Peyer's patch (tissue), 4 donors: ENCODE results near the gene PRX. TPM values are rescaled to one million over a fixed set of nuclear protein-coding genes. Genes with fewer than 3 reads are reported as not detected.
"Not testable (repeated sequence)": the region's sequence is repeated elsewhere in the genome, so short reads cannot be mapped to it uniquely, and the experiment has no call there.

Source experiments
- DNase-seq, 3 donors: peaks; one replicate each; pipeline ENCODE4 v3.0.0-alpha.2; 2017 to 2019
- H3K27ac ChIP-seq, 4 donors: fragments of 200-600 bp; sonication (generic); one replicate each; pipeline ENCODE4 v1.5.1; 2016 to 2019
- H3K27me3 ChIP-seq, 2 donors: fragments of 200-600 bp; sonication (generic); one replicate each; pipeline ENCODE4 v1.5.1; 2019
- H3K36me3 ChIP-seq, 3 donors: fragments of 200-600 bp; sonication (generic); one replicate each; pipeline ENCODE4 v1.5.1; 2016 to 2019
- H3K4me1 ChIP-seq, 4 donors: fragments of 200-600 bp; sonication (generic); one replicate each; pipeline ENCODE4 v1.5.1; 2016 to 2019
- H3K4me3 ChIP-seq, 4 donors: fragments of 200-600 bp; sonication (generic); 1 replicate in 3 of 4; 2 replicates in 1 of 4; pipeline ENCODE4 v1.5.1; 2016 to 2019; ENCODE audit warnings: mild to moderate bottlenecking in 1 of 4
- H3K9me3 ChIP-seq, 4 donors: fragments of 200-600 bp; sonication (generic); one replicate each; pipeline ENCODE4 v1.5.1; 2016 to 2019; ENCODE audit warnings: mild to moderate bottlenecking in 1 of 4
- POLR2A ChIP-seq, 2 donors: fragments of 450-650 bp; IDR thresholded peaks; one replicate each; pipeline ENCODE4 v1.5.1; 2017; ENCODE audit warnings: antibody characterized with exemption in 2 of 2, mild to moderate bottlenecking in 2 of 2, moderate library complexity in 2 of 2
- total RNA-seq, 4 donors: library from RNA; depleted of rRNA; stranded (reverse); fragments of >200 nt; gene quantifications; one replicate each; pipeline ENCODE4 v1.1.0, GENCODE V29; 2016
- TF ChIP-seq, protein P1 (sequence below), 6 experiments: fragments of 450-650 bp in 4 of 6; fragments of 200-600 bp in 2 of 6; sonication (generic) in 1 of 6; IDR thresholded peaks; one replicate each; pipeline ENCODE4 v1.5.1; 2017 to 2019; ENCODE audit warnings: antibody characterized with exemption in 6 of 6, mild to moderate bottlenecking in 3 of 6, moderate library complexity in 1 of 6

Gene PRX
- total RNA-seq, 4 donors from 2014 or later = 1.4 to 7.4 (median 3.0) TPM

DNA sequence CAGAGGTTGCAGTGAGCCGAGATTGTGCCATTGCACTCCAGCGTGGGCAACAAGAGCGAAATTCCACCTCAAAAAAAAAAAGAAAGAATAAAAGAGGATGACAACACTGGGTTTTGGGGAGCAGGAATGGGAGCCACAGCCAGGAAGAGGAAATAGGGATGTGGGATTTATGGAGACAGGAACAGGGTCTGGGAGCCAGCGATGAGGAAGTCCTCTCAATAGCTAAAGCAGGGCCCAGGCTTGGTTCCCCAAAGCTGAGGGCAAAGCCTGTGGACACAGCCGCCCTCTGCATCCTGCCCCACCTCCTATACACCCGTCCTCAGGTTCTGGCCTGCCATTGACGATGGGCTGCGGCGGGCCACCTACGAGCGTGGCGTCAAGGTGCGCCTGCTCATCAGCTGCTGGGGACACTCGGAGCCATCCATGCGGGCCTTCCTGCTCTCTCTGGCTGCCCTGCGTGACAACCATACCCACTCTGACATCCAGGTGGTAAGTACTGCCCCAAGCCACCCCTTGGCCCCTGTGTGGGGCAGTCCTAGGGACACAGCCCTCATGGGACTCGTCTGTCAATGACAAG, 36.8 kb downstream of the PRX start:
- H3K36me3 ChIP-seq = peaks cover 0 to 66% (median 0%) of the 10 kb centered on the region in 3 donors

DNA sequence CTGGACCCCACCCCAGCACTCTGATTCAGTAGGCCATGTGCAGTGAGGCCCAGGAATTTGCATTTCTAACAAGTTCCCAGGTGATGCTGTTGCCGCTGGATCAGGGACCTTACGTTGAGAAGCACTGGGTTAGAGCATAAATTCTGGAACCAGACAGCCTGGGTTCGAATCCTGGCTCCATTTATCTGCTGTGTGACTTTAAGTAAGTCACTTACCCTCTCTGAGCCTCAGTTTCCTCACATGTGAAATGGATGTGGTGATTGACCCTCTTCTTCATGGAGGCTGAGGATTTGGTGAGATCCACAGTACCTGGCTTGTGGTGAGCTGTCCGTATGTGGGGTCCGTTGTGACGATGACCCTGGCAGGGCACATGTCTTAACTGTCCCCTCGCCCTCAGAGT, 39.1 kb downstream of the PRX start:
- Histone ChIP-seq H3K4me3 (no peak overlapping the region), H3K27me3 (no peaks in the 10 kb centered on the region), H3K9me3 (no peaks in the 10 kb centered on the region), H3K27ac (no peak overlapping the region), H3K4me1 (no peaks in the 10 kb centered on the region), H3K36me3 (peaks cover 0 to 69% (median 0%) of the 10 kb centered on the region in 3 donors)
- DNase-seq = no peak
- TF ChIP-seq, protein P1, sequence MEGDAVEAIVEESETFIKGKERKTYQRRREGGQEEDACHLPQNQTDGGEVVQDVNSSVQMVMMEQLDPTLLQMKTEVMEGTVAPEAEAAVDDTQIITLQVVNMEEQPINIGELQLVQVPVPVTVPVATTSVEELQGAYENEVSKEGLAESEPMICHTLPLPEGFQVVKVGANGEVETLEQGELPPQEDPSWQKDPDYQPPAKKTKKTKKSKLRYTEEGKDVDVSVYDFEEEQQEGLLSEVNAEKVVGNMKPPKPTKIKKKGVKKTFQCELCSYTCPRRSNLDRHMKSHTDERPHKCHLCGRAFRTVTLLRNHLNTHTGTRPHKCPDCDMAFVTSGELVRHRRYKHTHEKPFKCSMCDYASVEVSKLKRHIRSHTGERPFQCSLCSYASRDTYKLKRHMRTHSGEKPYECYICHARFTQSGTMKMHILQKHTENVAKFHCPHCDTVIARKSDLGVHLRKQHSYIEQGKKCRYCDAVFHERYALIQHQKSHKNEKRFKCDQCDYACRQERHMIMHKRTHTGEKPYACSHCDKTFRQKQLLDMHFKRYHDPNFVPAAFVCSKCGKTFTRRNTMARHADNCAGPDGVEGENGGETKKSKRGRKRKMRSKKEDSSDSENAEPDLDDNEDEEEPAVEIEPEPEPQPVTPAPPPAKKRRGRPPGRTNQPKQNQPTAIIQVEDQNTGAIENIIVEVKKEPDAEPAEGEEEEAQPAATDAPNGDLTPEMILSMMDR (IDR thresholded peaks at IDR 0.05) = no peak
- no peak for TF ChIP-seq POLR2A (IDR thresholded peaks at IDR 0.05)

More for the DNA sequence above, 36.8 kb downstream of the PRX start:
- Histone ChIP-seq H3K9me3 (no peaks in the 10 kb centered on the region), H3K4me1 (no peaks in the 10 kb centered on the region), H3K27me3 (no peaks in the 10 kb centered on the region), H3K4me3 (no peak overlapping the region), H3K27ac (no peak overlapping the region)
- no peak for DNase-seq
- TF ChIP-seq, protein P1 (IDR thresholded peaks at IDR 0.05) = no peak
- no peak for TF ChIP-seq POLR2A (IDR thresholded peaks at IDR 0.05)

DNA sequence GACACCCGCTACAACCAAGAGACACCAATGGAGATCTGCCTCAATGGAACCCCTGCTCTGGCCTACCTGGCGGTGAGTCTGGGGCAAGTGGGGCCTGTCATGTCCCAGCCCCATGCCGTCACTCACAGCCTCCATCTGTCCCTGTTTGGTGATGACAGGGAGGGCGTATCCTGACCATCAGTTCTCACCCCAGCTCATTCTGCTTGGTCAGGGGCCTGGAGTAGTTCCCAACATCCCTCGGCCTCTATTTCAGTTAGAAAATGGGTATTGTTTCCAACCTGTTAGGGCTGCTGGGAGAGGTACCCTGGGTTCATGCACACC, 41.4 kb downstream of the PRX start:
- no peak overlapping the region for H3K4me3 ChIP-seq
- H3K4me1 ChIP-seq = no peaks in the 10 kb centered on the region
- DNase-seq = no peak
- peaks cover 0 to 70% (median 0%) of the 10 kb centered on the region in 3 donors for H3K36me3 ChIP-seq
- no peaks in the 10 kb centered on the region for H3K27me3 ChIP-seq
- H3K27ac ChIP-seq = no peak overlapping the region
- H3K9me3 ChIP-seq = no peaks in the 10 kb centered on the region
- TF ChIP-seq POLR2A (IDR thresholded peaks at IDR 0.05) = no peak
- TF ChIP-seq, protein P1 (IDR thresholded peaks at IDR 0.05) = no peak

DNA sequence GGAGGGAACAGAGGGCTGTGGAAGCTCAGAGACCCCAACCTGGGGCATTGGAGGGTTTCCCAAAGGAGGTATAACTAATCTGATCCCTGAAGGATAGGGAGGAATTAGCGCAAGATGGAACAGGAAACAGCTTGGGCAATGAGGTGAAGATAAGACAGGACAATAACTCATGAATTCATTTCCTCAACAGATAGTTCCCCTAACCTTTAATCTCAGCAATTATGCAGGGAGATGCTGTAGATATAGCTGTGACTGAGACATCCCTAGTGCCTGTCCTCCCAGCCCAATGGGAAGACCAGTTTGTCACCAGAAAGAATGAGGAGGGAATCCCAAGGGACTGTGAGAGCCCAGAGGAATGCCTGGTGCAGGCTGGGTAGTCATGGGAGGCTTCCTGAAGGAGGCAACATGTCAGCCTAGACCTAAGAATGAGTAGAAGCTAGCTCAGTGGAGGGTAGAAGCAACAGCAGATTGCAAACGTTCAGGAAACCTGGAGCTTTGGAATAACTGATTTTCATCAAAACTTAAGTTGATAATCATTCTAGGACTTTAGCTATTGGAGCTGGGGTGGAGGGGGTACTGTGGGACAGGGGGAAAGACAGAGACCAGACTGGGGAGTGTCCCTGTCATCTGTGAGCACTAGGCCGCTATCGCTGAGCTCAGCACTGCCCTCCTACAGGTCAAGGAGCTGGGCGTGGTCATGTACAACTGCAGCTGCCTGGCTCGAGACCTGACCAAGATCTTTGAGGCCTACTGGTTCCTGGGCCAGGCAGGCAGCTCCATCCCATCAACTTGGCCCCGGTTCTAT, 42.0 kb downstream of the PRX start:
- Histone ChIP-seq H3K27me3 (no peaks in the 10 kb centered on the region), H3K4me3 (no peak overlapping the region), H3K36me3 (peaks cover 0 to 70% (median 0%) of the 10 kb centered on the region in 3 donors), H3K4me1 (peaks cover 0 to under 1% (median 0%) of the 10 kb centered on the region in 4 donors), H3K27ac (peak overlapping the region in 1 of 4 donors; percentile 41), H3K9me3 (no peaks in the 10 kb centered on the region)
- DNase-seq = no peak
- TF ChIP-seq, protein P1 (IDR thresholded peaks at IDR 0.05) = no peak
- no peak for TF ChIP-seq POLR2A (IDR thresholded peaks at IDR 0.05)

DNA sequence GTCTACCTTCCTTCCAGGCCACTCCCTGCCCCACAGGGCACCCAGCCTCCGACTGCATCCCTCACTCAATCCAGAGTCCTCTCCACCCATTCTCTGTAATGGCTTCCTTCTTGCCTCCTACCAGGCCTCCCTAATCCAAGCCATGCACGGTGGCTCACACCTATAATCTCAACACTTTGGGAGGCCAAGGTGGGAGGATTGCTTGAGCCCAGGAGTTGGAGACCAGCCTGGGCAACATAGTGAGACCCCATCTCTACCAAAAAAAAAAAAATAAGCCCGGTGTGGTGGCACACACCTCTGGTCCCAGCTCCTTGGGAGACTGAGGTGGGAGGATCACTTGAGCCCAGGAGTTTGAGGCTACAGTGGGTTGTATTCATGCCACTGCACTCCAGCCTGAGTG, 42.9 kb downstream of the PRX start:
- H3K9me3 ChIP-seq, DNase-seq, H3K4me3 ChIP-seq, H3K27me3 ChIP-seq, H3K4me1 ChIP-seq, H3K27ac ChIP-seq: not testable (repeated sequence)
- H3K36me3 ChIP-seq = peaks cover 0 to 65% (median 0%) of the 10 kb centered on the region in 3 donors

DNA sequence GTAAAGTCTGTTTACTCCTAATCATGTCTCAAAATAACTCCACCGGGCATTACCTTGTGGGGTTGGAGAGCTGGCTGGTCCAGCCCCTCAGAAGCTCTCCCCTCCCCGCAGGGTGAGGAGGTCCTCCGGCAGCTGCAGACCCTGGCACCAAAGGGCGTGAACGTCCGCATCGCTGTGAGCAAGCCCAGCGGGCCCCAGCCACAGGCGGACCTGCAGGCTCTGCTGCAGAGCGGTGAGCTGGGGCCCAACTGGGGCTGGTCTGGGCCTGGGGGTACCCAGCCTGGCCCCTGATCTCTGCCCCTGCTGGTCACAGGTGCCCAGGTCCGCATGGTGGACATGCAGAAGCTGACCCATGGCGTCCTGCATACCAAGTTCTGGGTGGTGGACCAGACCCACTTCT, 43.4 kb downstream of the PRX start:
- H3K9me3 ChIP-seq = no peaks in the 10 kb centered on the region
- no peak overlapping the region for H3K4me3 ChIP-seq
- no peak for DNase-seq
- no peak for TF ChIP-seq POLR2A (IDR thresholded peaks at IDR 0.05)
- no peaks in the 10 kb centered on the region for H3K27me3 ChIP-seq
- no peak overlapping the region for H3K27ac ChIP-seq
- peaks cover 0 to 4% (median 2%) of the 10 kb centered on the region in 4 donors for H3K4me1 ChIP-seq
- peaks cover 0 to 60% (median 0%) of the 10 kb centered on the region in 3 donors for H3K36me3 ChIP-seq
